H1 (cell line): ENCODE results near the gene VPS37C. TPM values are rescaled to one million over a fixed set of nuclear protein-coding genes. Genes with fewer than 3 reads are reported as not detected.
A peak's percentile ranks its signal among the peaks of the same experiment; 100 is the strongest.

Experiments used
- CTCF ChIA-PET: fragments of 300-600 bp; sonication (Branson Sonifier 250); formaldehyde crosslinking; loops from one replicate; lab custom pipeline; 2021; ENCODE audit not compliant: partially characterized antibody; lab: Charles Lee
- POLR2A ChIA-PET: fragments of 300-600 bp; sonication (Branson Sonifier 250); formaldehyde crosslinking; loops from one replicate; lab custom pipeline; 2021; ENCODE audit warnings: inconsistent platforms; ENCODE audit not compliant: partially characterized antibody; lab: Charles Lee
- DNase-seq, 2 experiments: peaks; one replicate each; pipeline versions ENCODE4 v3.0.0 to v3.0.0-alpha.2; 2010 to 2022; ENCODE audit warnings: low spot score in 2 of 2, low read depth in 1 of 2, mixed read lengths in 1 of 2
- FAIRE-seq: peaks from 2 replicates; lab custom pipeline; 2011; peaks lifted over from hg19 to GRCh38; lab: Jason Lieb, UNC
- H2AFZ ChIP-seq: 2 replicates; pipeline ENCODE4 v1.8.1; 2012; ENCODE audit warnings: low read length, inconsistent platforms
- H2AK5ac ChIP-seq: 2 replicates; pipeline ENCODE4 v1.6.1; 2013; ENCODE audit warnings: low read depth, low read length
- H2BK120ac ChIP-seq: replicated peaks from 2 replicates; pipeline ENCODE3; 2013; ENCODE audit warnings: low read depth, low read length, inconsistent platforms
- H2BK12ac ChIP-seq: 2 replicates; pipeline ENCODE4 v1.6.1; 2013; ENCODE audit warnings: low read depth, low read length
- H2BK15ac ChIP-seq: 2 replicates; pipeline ENCODE4 v1.6.1; 2013; ENCODE audit warnings: low read length
- H2BK20ac ChIP-seq: 2 replicates; pipeline ENCODE4 v1.6.1; 2013; ENCODE audit warnings: low read length
- H2BK5ac ChIP-seq: 2 replicates; pipeline ENCODE4 v1.6.1; 2013; ENCODE audit warnings: low read depth, low read length
- H3K14ac ChIP-seq: 2 replicates; pipeline ENCODE4 v1.6.1; 2013; ENCODE audit warnings: inconsistent platforms; ENCODE audit not compliant: insufficient read length
- H3K18ac ChIP-seq: 2 replicates; pipeline ENCODE4 v1.6.1; 2013; ENCODE audit warnings: low read length; ENCODE audit errors: extremely low read depth
- H3K23ac ChIP-seq: 2 replicates; pipeline ENCODE4 v1.6.1; 2013; ENCODE audit warnings: inconsistent platforms; ENCODE audit not compliant: insufficient read length
- H3K23me2 ChIP-seq: 2 replicates; pipeline ENCODE4 v1.6.1; 2013; ENCODE audit warnings: low read depth, low read length
- H3K27ac ChIP-seq: 2 replicates; pipeline ENCODE4 v1.6.1; 2011; ENCODE audit warnings: low read depth, low read length, inconsistent platforms
- H3K27me3 ChIP-seq, 4 experiments: replicated peaks in 1 of 4; 1 replicate in 1 of 4; 2 replicates in 3 of 4; pipeline versions ENCODE4 v1.6.1 to v1.8.1; 2011 to 2013; ENCODE audit warnings: low read length in 3 of 4, mild to moderate bottlenecking in 3 of 4, inconsistent platforms in 2 of 4, mixed read lengths in 2 of 4, moderate library complexity in 1 of 4; ENCODE audit not compliant: control insufficient read depth in 3 of 4, insufficient read depth in 3 of 4; ENCODE audit errors: extremely low read depth in 1 of 4
- H3K36me3 ChIP-seq, 4 experiments: 2 replicates each; pipeline versions ENCODE4 v1.6.1 to v1.8.1; 2011 to 2013; ENCODE audit warnings: mild to moderate bottlenecking in 4 of 4, low read length in 3 of 4, moderate library complexity in 2 of 4, control low read depth in 1 of 4, inconsistent platforms in 1 of 4; ENCODE audit not compliant: insufficient read depth in 4 of 4, control insufficient read depth in 2 of 4
- H3K4ac ChIP-seq: replicated peaks from 2 replicates; pipeline ENCODE3; 2013; ENCODE audit warnings: low read length, low read depth, mixed read lengths, inconsistent platforms; ENCODE audit not compliant: insufficient read length
- H3K4me1 ChIP-seq, 4 experiments: replicated peaks in 1 of 4; 1 replicate in 1 of 4; 2 replicates in 3 of 4; pipeline versions ENCODE4 v1.6.1 to v1.8.1; 2011 to 2013; ENCODE audit warnings: low read length in 3 of 4, inconsistent platforms in 2 of 4, mixed read lengths in 1 of 4; ENCODE audit not compliant: insufficient read depth in 4 of 4, control insufficient read depth in 3 of 4
- H3K4me2 ChIP-seq, 2 experiments: 2 replicates each; pipeline versions ENCODE4 v1.6.1 to v1.8.1; 2011 to 2013; ENCODE audit warnings: low read depth in 2 of 2, low read length in 2 of 2, control low read depth in 1 of 2, inconsistent platforms in 1 of 2, mild to moderate bottlenecking in 1 of 2; ENCODE audit not compliant: insufficient read depth in 1 of 2
- H3K4me3 ChIP-seq, 4 experiments: fragments of 200-600, 300-600 bp in 1 of 4; sonication (generic), shearing (Covaris generic), sonication (Bioruptor Twin) in 1 of 4; 2 replicates each; pipeline versions ENCODE4 v1.5.1 to v1.8.1; 2011 to 2016; ENCODE audit warnings: low read length in 4 of 4, low read depth in 3 of 4, control low read depth in 2 of 4, inconsistent platforms in 2 of 4, mild to moderate bottlenecking in 2 of 4, mixed read lengths in 1 of 4, moderate library complexity in 1 of 4; ENCODE audit not compliant: insufficient read depth in 2 of 4; ENCODE audit errors: extremely low read depth in 1 of 4
- H3K56ac ChIP-seq: replicated peaks from 2 replicates; pipeline ENCODE3; 2013; ENCODE audit warnings: low read depth, mild to moderate bottlenecking, mixed read lengths, low read length, inconsistent platforms; ENCODE audit not compliant: insufficient read length
- H3K79me1 ChIP-seq: 2 replicates; pipeline ENCODE4 v1.6.1; 2013; ENCODE audit warnings: low read depth, low read length, control low read depth
- H3K79me2 ChIP-seq, 2 experiments: 2 replicates each; pipeline versions ENCODE4 v1.6.1 to v1.8.1; 2012 to 2013; ENCODE audit warnings: low read length in 2 of 2, mild to moderate bottlenecking in 2 of 2, inconsistent platforms in 1 of 2; ENCODE audit not compliant: insufficient read depth in 2 of 2, control insufficient read depth in 1 of 2
- H3K9ac ChIP-seq, 4 experiments: replicated peaks in 1 of 4; 1 replicate in 1 of 4; 2 replicates in 3 of 4; pipeline versions ENCODE4 v1.6.1 to v1.8.1; 2011 to 2013; ENCODE audit warnings: low read depth in 3 of 4, low read length in 3 of 4, control low read depth in 2 of 4, mild to moderate bottlenecking in 2 of 4, moderate library complexity in 2 of 4, inconsistent platforms in 1 of 4; ENCODE audit errors: extremely low read depth in 1 of 4
- H3K9me3 ChIP-seq, 2 experiments: 2 replicates each; pipeline versions ENCODE4 v1.6.1 to v1.8.1; 2012 to 2013; ENCODE audit warnings: mild to moderate bottlenecking in 2 of 2, moderate library complexity in 2 of 2, control low read depth in 1 of 2, inconsistent platforms in 1 of 2, low read depth in 1 of 2, low read length in 1 of 2, mixed read lengths in 1 of 2; ENCODE audit not compliant: insufficient read depth in 2 of 2
- H4K20me1 ChIP-seq, 2 experiments: replicated peaks in 1 of 2; 2 replicates each; pipeline versions ENCODE3 to v1.8.1; 2011 to 2013; ENCODE audit warnings: inconsistent platforms in 2 of 2, low read length in 2 of 2, mild to moderate bottlenecking in 1 of 2; ENCODE audit not compliant: insufficient read depth in 2 of 2, control insufficient read depth in 1 of 2
- H4K5ac ChIP-seq: 2 replicates; pipeline ENCODE4 v1.6.1; 2013; ENCODE audit warnings: low read length, low read depth, mixed read lengths, inconsistent platforms; ENCODE audit not compliant: insufficient read length
- H4K8ac ChIP-seq: 2 replicates; pipeline ENCODE4 v1.8.0; 2013; ENCODE audit warnings: mild to moderate bottlenecking, moderate library complexity, low read length, inconsistent platforms; ENCODE audit not compliant: insufficient read depth; ENCODE audit errors: extremely low read depth
- H4K91ac ChIP-seq: replicated peaks from 2 replicates; pipeline ENCODE3; 2013; ENCODE audit warnings: low read length, mixed read lengths, inconsistent platforms; ENCODE audit not compliant: insufficient read length
- CEBPB ChIP-seq: IDR thresholded peaks from 2 replicates; pipeline ENCODE4 v1.6.1; 2012; ENCODE audit warnings: low read depth, low read length
- CTCF ChIP-seq, 3 experiments: IDR thresholded peaks; 1 replicate in 2 of 3; 2 replicates in 1 of 3; pipeline versions ENCODE4 v1.5.1 to v1.6.1; 2011; ENCODE audit warnings: low read length in 3 of 3, mild to moderate bottlenecking in 3 of 3, inconsistent platforms in 2 of 3, low read depth in 1 of 3, moderate library complexity in 1 of 3; ENCODE audit not compliant: insufficient read depth in 1 of 3; ENCODE audit errors: control extremely low read depth in 1 of 3
- KDM4A ChIP-seq: IDR thresholded peaks from one replicate; pipeline ENCODE4 v1.7.1; 2012; ENCODE audit warnings: low read depth, mild to moderate bottlenecking, moderate library complexity, low read length, inconsistent platforms; ENCODE audit not compliant: severe bottlenecking
- RBBP5 ChIP-seq: IDR thresholded peaks from 2 replicates; pipeline ENCODE4 v1.7.1; 2012; ENCODE audit warnings: low read depth, mild to moderate bottlenecking, inconsistent platforms, low read length, moderate library complexity, borderline replicate concordance
- RFX5 ChIP-seq: IDR thresholded peaks from 2 replicates; pipeline ENCODE4 v1.6.1; 2011; ENCODE audit warnings: low read depth, low read length, improper control_type of control experiment, borderline replicate concordance
- RNF2 ChIP-seq: fragments of 200-900, 300-1000 bp; sonication (generic); IDR thresholded peaks from 2 replicates; pipeline ENCODE4 v1.7.1; 2016; ENCODE audit warnings: borderline replicate concordance, low read depth, mild to moderate bottlenecking, antibody characterized with exemption, low read length; ENCODE audit not compliant: poor library complexity, severe bottlenecking; ENCODE audit errors: missing control alignments
- WGBS, 2 experiments: shearing (Covaris generic) in 1 of 2; methylation state at CpG; one replicate each; pipeline versions ENCODE4 v1.1.6 to v1.1.7; 2013 to 2015; ENCODE audit warnings: low lambda C conversion rate in 2 of 2, mixed read lengths in 2 of 2, inconsistent platforms in 1 of 2, low coverage in 1 of 2, missing lambda C conversion rate in 1 of 2; ENCODE audit not compliant: insufficient replicate concordance in 2 of 2, insufficient coverage in 1 of 2, insufficient read length in 1 of 2; ENCODE audit errors: extremely low coverage in 1 of 2, missing lambda C conversion rate in 1 of 2; 5-methylcytosine and 5-hydroxymethylcytosine counted together
- polyA plus RNA-seq, 7 experiments: library from polyadenylated mRNA; depleted of rRNA in 3 of 7; stranded (reverse) in 5 of 7; unstranded in 2 of 7; fragments of >200 nt in 5 of 7; fragments of 200-250 nt in 2 of 7; gene quantifications; 1 replicate in 5 of 7; 2 replicates in 1 of 7; 4 replicates in 1 of 7; pipeline versions ENCODE4 v1.2.1 to v1.2.3, GENCODE V29; 2011 to 2013; ENCODE audit warnings: missing spikeins in 2 of 7, mixed read lengths in 2 of 7
- total RNA-seq: library from RNA; stranded (reverse); fragmentation: NEBNext Ultra II Directional; extraction: Animal tissue kit (Norgen Biotek cat#: 25700); gene quantifications from 2 replicates; pipeline ENCODE4 v1.2.1, GENCODE V29; 2021

The VPS37C gene
- total and polyA plus RNA-seq, 2 of the 8 experiments (the other 6 are each of a cell fraction or from before 2014, with no cell fraction given) = 12.9 to 21.0 TPM

GRCh38 chr11:61162092-61162941 is 1.1 kb upstream of the VPS37C start:
- H2AFZ ChIP-seq = 0 out of 2 replicates have a peak overlapping the region, but pooled peaks have one; percentile 42
- H2BK15ac ChIP-seq = no peak overlapping the region
- H3K79me2 ChIP-seq = peaks cover 2 to 31% of the 10 kb centered on the region in 2 experiments; a peak in 2 of 4 replicates
- H3K4me3 ChIP-seq = peak overlapping the region; percentile 70 to 83 (median 77); a peak in 7 of 8 replicates
- FAIRE-seq = no peak
- no peak overlapping the region for H3K23ac ChIP-seq
- peak overlapping the region; percentile 57 to 85 for H3K4me2 ChIP-seq
- peak overlapping the region; percentile 60 for H2BK120ac ChIP-seq
- H2AK5ac ChIP-seq = no peak overlapping the region
- 0 out of 2 replicates have a peak overlapping the region, but pooled peaks have one; percentile 46 for H2BK12ac ChIP-seq
- peak overlapping the region; percentile 56; the same call in 1 of the 2 replicates for H2BK5ac ChIP-seq
- no peak overlapping the region for H4K8ac ChIP-seq
- H3K23me2 ChIP-seq = peaks cover 6% of the 10 kb centered on the region
- DNase-seq = no peak
- H4K20me1 ChIP-seq = peaks cover 0 to 4% of the 10 kb centered on the region in 2 experiments
- no peak overlapping the region for H4K5ac ChIP-seq
- ChIA-PET POLR2A (interaction anchor here (1.0 kb wide), 1 partner anchor 10 kb away, joined by 3 read pairs; no protein-coding TSS in a partner anchor), CTCF (interaction anchor here (3.9 kb wide), 1 partner anchor 25 kb away, joined by 14 read pairs; no protein-coding TSS in a partner anchor)
- no peaks in the 10 kb centered on the region; the same call in 1 of the 2 replicates for H3K79me1 ChIP-seq
- no peak overlapping the region for H3K14ac ChIP-seq
- peaks cover 0 to 2% of the 10 kb centered on the region in 2 experiments; a peak in 1 of 4 replicates for H3K9me3 ChIP-seq
- H3K27me3 ChIP-seq = no peaks in the 10 kb centered on the region
- peaks cover 0 to 7% (median 2%) of the 10 kb centered on the region in 4 experiments; a peak in 3 of 7 replicates for H3K4me1 ChIP-seq
- peak overlapping the region; percentile 25; the same call in 1 of the 2 replicates for H3K27ac ChIP-seq
- H3K56ac ChIP-seq = no peak overlapping the region
- no peaks in the 10 kb centered on the region for H3K36me3 ChIP-seq
- peak overlapping the region; percentile 35 for H4K91ac ChIP-seq
- H3K4ac ChIP-seq = no peak overlapping the region
- H3K9ac ChIP-seq = peak overlapping the region in 3 of 4 experiments; percentile 71 to 80 (median 71); a peak in 4 of 7 replicates
- WGBS, 2 experiments = 80% methylated on average over 8 of the region's 8 CpGs; no CpG with 5 or more reads in 1 of the 2 experiments
- H3K18ac ChIP-seq = no peak overlapping the region
- no peak overlapping the region for H2BK20ac ChIP-seq
- TF ChIP-seq CEBPB (no peak), RFX5 (no peak), RNF2 (no peak), KDM4A (no peak), RBBP5 (no peak), CTCF (IDR thresholded peaks at IDR 0.05; ENCODE audit: control extremely low read depth in 1 of 3, insufficient read depth in 1 of 3, low read depth in 1 of 3, low read length in 3 of 3) (no peak)
